Measurements from ENCODE around the gene PLEKHA4.

PLEKHA4 gene

DNA sequence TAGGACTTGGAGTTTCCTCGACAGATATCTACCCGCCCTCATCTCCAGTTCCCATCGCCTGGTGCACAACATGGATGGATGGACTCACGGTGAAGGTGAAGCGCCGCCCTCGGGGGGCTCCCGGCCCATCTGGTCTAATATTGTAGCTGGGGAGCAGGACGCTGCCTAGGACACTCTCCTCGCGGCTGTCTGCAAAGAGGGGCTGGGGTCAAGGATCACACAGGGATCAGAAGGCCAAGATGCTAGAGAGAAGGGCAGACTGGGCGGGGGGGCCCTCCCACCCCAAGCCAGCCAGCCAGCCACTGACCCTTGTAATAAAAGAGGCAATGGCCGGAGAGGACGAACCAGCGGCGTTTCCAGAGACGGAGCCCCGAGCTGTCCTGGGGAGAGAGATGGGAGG is 7.1 kb downstream of the PLEKHA4 start:
- Histone ChIP-seq H3K27ac (replicated peaks) (no peak overlapping the region), H3K4me3 (replicated peaks; ENCODE audit: insufficient read depth, low read length) (no peak overlapping the region), H3K27me3 (ENCODE audit: insufficient read depth, poor library complexity, severe bottlenecking) (no peaks in the 10 kb centered on the region)
- no peak for DNase-seq (ENCODE audit: low read depth in 1 of 2, low spot score in 1 of 2)
- TF ChIP-seq, protein P1, sequence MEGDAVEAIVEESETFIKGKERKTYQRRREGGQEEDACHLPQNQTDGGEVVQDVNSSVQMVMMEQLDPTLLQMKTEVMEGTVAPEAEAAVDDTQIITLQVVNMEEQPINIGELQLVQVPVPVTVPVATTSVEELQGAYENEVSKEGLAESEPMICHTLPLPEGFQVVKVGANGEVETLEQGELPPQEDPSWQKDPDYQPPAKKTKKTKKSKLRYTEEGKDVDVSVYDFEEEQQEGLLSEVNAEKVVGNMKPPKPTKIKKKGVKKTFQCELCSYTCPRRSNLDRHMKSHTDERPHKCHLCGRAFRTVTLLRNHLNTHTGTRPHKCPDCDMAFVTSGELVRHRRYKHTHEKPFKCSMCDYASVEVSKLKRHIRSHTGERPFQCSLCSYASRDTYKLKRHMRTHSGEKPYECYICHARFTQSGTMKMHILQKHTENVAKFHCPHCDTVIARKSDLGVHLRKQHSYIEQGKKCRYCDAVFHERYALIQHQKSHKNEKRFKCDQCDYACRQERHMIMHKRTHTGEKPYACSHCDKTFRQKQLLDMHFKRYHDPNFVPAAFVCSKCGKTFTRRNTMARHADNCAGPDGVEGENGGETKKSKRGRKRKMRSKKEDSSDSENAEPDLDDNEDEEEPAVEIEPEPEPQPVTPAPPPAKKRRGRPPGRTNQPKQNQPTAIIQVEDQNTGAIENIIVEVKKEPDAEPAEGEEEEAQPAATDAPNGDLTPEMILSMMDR (IDR thresholded peaks at IDR 0.05; ENCODE audit: insufficient read depth, low read length) = no peak
- no peak for TF ChIP-seq SPI1 (IDR thresholded peaks at IDR 0.05; ENCODE audit: borderline replicate concordance, low read depth)
- no peak for TF ChIP-seq POLR2AphosphoS5 (IDR thresholded peaks at IDR 0.05; ENCODE audit: low read depth)
- no peak for TF ChIP-seq GABPA (IDR thresholded peaks at IDR 0.05; ENCODE audit: low read depth)
- TF ChIP-seq, protein P2, sequence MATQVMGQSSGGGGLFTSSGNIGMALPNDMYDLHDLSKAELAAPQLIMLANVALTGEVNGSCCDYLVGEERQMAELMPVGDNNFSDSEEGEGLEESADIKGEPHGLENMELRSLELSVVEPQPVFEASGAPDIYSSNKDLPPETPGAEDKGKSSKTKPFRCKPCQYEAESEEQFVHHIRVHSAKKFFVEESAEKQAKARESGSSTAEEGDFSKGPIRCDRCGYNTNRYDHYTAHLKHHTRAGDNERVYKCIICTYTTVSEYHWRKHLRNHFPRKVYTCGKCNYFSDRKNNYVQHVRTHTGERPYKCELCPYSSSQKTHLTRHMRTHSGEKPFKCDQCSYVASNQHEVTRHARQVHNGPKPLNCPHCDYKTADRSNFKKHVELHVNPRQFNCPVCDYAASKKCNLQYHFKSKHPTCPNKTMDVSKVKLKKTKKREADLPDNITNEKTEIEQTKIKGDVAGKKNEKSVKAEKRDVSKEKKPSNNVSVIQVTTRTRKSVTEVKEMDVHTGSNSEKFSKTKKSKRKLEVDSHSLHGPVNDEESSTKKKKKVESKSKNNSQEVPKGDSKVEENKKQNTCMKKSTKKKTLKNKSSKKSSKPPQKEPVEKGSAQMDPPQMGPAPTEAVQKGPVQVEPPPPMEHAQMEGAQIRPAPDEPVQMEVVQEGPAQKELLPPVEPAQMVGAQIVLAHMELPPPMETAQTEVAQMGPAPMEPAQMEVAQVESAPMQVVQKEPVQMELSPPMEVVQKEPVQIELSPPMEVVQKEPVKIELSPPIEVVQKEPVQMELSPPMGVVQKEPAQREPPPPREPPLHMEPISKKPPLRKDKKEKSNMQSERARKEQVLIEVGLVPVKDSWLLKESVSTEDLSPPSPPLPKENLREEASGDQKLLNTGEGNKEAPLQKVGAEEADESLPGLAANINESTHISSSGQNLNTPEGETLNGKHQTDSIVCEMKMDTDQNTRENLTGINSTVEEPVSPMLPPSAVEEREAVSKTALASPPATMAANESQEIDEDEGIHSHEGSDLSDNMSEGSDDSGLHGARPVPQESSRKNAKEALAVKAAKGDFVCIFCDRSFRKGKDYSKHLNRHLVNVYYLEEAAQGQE (IDR thresholded peaks at IDR 0.05; ENCODE audit: insufficient replicate concordance, low read depth) = no peak

DNA sequence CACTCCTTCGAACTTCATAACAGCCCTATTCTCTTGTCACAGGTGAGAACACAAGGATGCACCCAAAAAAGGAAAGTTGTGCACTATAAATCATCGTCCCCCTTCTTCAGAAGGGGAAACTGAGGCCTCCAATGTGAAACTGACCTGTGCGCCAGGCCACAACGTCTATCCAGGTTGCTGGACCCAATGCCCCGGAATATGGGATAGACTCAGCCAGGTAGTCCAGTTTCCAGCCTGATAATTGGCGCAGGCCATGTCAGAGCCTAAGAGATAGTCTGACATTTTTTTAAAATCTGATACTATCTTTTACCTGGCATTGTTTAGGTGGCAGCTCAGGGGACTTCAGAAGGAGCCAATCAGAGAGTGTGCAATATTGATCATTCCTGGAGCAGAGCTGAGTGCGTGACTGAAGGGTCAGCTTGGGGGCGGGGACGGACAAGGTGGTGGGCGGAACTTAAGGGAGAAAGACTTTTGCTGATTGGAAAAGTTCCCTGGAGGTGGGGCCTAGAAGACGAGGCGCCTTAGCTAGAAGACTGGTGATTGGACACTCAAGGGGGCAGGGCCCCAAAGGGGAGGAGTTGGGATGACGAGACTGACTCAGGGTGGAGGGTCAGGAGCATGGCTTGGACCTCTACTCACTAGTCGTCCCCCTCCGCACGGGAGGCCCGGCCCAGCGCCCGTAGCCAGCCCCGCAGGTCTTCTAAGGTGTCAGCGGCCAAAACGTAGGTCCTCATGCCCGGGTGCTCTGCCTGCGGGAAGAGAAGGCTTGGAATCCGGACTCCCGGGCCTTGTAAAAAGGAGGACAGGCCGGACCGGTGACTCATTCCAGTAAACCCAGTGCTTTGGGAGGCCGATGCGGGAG is 8.5 kb downstream of the PLEKHA4 start:
- TF ChIP-seq, protein P2 (IDR thresholded peaks at IDR 0.05; ENCODE audit: insufficient replicate concordance, low read depth) = no peak
- Histone ChIP-seq H3K4me3 (replicated peaks; ENCODE audit: insufficient read depth, low read length) (no peak overlapping the region), H3K27me3 (ENCODE audit: insufficient read depth, poor library complexity, severe bottlenecking) (no peaks in the 10 kb centered on the region), H3K27ac (replicated peaks) (no peak overlapping the region)
- no peak for DNase-seq (ENCODE audit: low read depth in 1 of 2, low spot score in 1 of 2)

DNA sequence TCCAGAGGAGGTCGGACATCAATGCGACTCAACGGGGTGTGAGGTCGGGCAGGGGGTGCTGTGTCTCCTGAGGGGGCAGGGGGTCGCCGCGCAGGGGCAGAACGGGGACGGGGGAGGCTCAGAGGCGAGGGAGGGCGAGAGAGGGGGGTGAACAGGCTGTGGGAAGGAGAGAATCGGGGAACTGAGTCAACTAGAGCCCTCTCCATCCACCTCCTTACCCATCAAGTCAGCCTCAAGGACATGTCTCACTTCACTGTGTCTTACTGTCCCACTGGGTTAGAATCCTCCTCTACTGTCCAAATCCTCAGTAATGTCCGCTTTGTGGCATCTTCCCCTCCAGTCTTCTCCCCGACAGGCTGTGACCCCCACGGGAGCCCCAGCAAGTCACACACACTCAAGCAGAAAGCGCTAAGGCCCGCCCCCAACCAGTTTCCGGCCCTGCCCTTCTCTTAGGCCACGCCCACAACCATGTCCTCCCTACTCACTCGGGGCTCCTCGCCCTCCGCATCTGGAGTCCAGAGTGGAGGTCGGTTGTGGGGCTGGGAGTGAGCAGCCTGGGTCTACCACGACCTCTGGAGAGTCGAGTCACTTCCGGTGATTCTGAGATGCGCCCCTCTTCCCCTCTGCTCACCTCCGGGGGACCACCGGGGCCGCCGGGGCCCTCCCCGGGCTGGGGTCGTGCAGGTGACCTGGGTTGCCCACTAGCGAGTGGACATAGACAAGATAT is 9.3 kb downstream of the PLEKHA4 start:
- peak in 1 of 2 experiments; percentile 47 for DNase-seq (ENCODE audit: low read depth in 1 of 2, low spot score in 1 of 2)
- TF ChIP-seq, protein P1 (IDR thresholded peaks at IDR 0.05; ENCODE audit: insufficient read depth, low read length) = no peak
- TF ChIP-seq POLR2AphosphoS5 (IDR thresholded peaks at IDR 0.05; ENCODE audit: low read depth) = no peak
- TF ChIP-seq GABPA (IDR thresholded peaks at IDR 0.05; ENCODE audit: low read depth) = no peak
- TF ChIP-seq, protein P2 (IDR thresholded peaks at IDR 0.05; ENCODE audit: insufficient replicate concordance, low read depth) = no peak
- no peak for TF ChIP-seq SPI1 (IDR thresholded peaks at IDR 0.05; ENCODE audit: borderline replicate concordance, low read depth)
- Histone ChIP-seq H3K27me3 (ENCODE audit: insufficient read depth, poor library complexity, severe bottlenecking) (no peaks in the 10 kb centered on the region), H3K27ac (replicated peaks) (no peak overlapping the region), H3K4me3 (replicated peaks; ENCODE audit: insufficient read depth, low read length) (no peak overlapping the region)

All from HL-60 (cell line).